H9 (cell line): ENCODE data around the gene GRIN2A. TPM values are rescaled to one million over a fixed set of nuclear protein-coding genes. Genes with fewer than 3 reads are reported as not detected.

Experiments used
- DNase-seq: peaks from one replicate; pipeline ENCODE4 v3.0.0-alpha.2; 2017
- H2AFZ ChIP-seq: one replicate; pipeline ENCODE4 v1.6.1; 2013; ENCODE audit warnings: mild to moderate bottlenecking, low read length, control low read depth, moderate library complexity
- H2AK5ac ChIP-seq: 2 replicates; pipeline ENCODE4 v1.6.1; 2013; ENCODE audit warnings: low read length, control low read depth, mixed read lengths; ENCODE audit not compliant: insufficient read length
- H2BK120ac ChIP-seq: one replicate; pipeline ENCODE4 v1.6.1; 2013; ENCODE audit warnings: low read depth, mild to moderate bottlenecking, low read length, control low read depth, inconsistent platforms; ENCODE audit not compliant: poor library complexity, severe bottlenecking
- H2BK12ac ChIP-seq: 2 replicates; pipeline ENCODE4 v1.6.1; 2013; ENCODE audit warnings: low read length, control low read depth, mixed read lengths, low read depth; ENCODE audit not compliant: insufficient read length
- H2BK15ac ChIP-seq: 2 replicates; pipeline ENCODE4 v1.6.1; 2013; ENCODE audit warnings: low read depth, low read length, control low read depth
- H2BK20ac ChIP-seq: one replicate; pipeline ENCODE4 v1.6.1; 2013; ENCODE audit warnings: low read depth, mild to moderate bottlenecking, low read length, control low read depth, inconsistent platforms; ENCODE audit not compliant: poor library complexity, severe bottlenecking
- H2BK5ac ChIP-seq: 2 replicates; pipeline ENCODE4 v1.6.1; 2013; ENCODE audit warnings: low read length, control low read depth, mixed read lengths; ENCODE audit not compliant: insufficient read length
- H3K14ac ChIP-seq: 2 replicates; pipeline ENCODE4 v1.6.1; 2013; ENCODE audit warnings: low read length, control low read depth; ENCODE audit not compliant: insufficient read depth
- H3K18ac ChIP-seq: 2 replicates; pipeline ENCODE4 v1.6.1; 2013; ENCODE audit warnings: low read depth, mild to moderate bottlenecking, mixed read lengths, low read length, control low read depth; ENCODE audit not compliant: insufficient read length
- H3K23ac ChIP-seq: 2 replicates; pipeline ENCODE4 v1.6.1; 2013; ENCODE audit warnings: low read length, control low read depth, mixed read lengths, low read depth; ENCODE audit not compliant: insufficient read length
- H3K23me2 ChIP-seq: 2 replicates; pipeline ENCODE4 v1.6.1; 2013; ENCODE audit warnings: low read depth, mild to moderate bottlenecking, mixed read lengths, low read length, control low read depth; ENCODE audit not compliant: insufficient read length, poor library complexity, severe bottlenecking
- H3K27ac ChIP-seq: 2 replicates; pipeline ENCODE4 v1.5.1; 2013; ENCODE audit warnings: low read length, control low read depth, mixed read lengths, low read depth; ENCODE audit not compliant: insufficient read length
- H3K27me3 ChIP-seq: 2 replicates; pipeline ENCODE4 v1.6.1; 2013; ENCODE audit warnings: low read length, control low read depth, inconsistent platforms; ENCODE audit not compliant: insufficient read depth
- H3K4ac ChIP-seq: 2 replicates; pipeline ENCODE4 v1.6.1; 2013; ENCODE audit warnings: low read depth, mild to moderate bottlenecking, control low read depth, inconsistent platforms, low read length, moderate library complexity
- H3K4me1 ChIP-seq: 2 replicates; pipeline ENCODE4 v1.6.1; 2013; ENCODE audit warnings: low read length, control low read depth, inconsistent platforms; ENCODE audit not compliant: insufficient read depth
- H3K4me2 ChIP-seq: 2 replicates; pipeline ENCODE4 v1.6.1; 2013; ENCODE audit warnings: low read length, control low read depth, mixed read lengths; ENCODE audit not compliant: insufficient read length, insufficient read depth
- H3K56ac ChIP-seq: 2 replicates; pipeline ENCODE4 v1.6.1; 2013; ENCODE audit warnings: low read depth, mild to moderate bottlenecking, mixed read lengths, low read length, control low read depth; ENCODE audit not compliant: insufficient read length
- H3K79me1 ChIP-seq: 2 replicates; pipeline ENCODE4 v1.6.1; 2013; ENCODE audit warnings: low read depth, mild to moderate bottlenecking, moderate library complexity, low read length, control low read depth, inconsistent platforms; ENCODE audit not compliant: insufficient read depth, poor library complexity, severe bottlenecking
- H3K79me2 ChIP-seq: 2 replicates; pipeline ENCODE4 v1.6.1; 2013; ENCODE audit warnings: low read length, control low read depth, inconsistent platforms; ENCODE audit not compliant: insufficient read depth
- H3K9ac ChIP-seq: 2 replicates; pipeline ENCODE4 v1.6.1; 2013; ENCODE audit warnings: low read length, control low read depth, mixed read lengths; ENCODE audit not compliant: insufficient read length; ENCODE audit errors: extremely low read depth
- H3K9me3 ChIP-seq: one replicate; pipeline ENCODE4 v1.6.1; 2013; ENCODE audit warnings: low read depth, low read length, inconsistent platforms; ENCODE audit not compliant: control insufficient read depth
- H3T11ph ChIP-seq: one replicate; pipeline ENCODE4 v1.6.1; 2013; ENCODE audit warnings: mild to moderate bottlenecking, low read length, control low read depth, inconsistent platforms
- H4K20me1 ChIP-seq: one replicate; pipeline ENCODE4 v1.6.1; 2013; ENCODE audit not compliant: control insufficient read depth, insufficient read length, insufficient read depth
- H4K5ac ChIP-seq: 2 replicates; pipeline ENCODE4 v1.6.1; 2013; ENCODE audit warnings: low read depth, mild to moderate bottlenecking, mixed read lengths, low read length, control low read depth; ENCODE audit not compliant: insufficient read length
- H4K8ac ChIP-seq: replicated peaks from 2 replicates; pipeline ENCODE4 v1.6.1; 2013; ENCODE audit warnings: low read length, control low read depth, mixed read lengths, low read depth; ENCODE audit not compliant: insufficient read length
- H4K91ac ChIP-seq: 2 replicates; pipeline ENCODE4 v1.6.1; 2013; ENCODE audit warnings: low read depth, mild to moderate bottlenecking, moderate library complexity, mixed read lengths, low read length, control low read depth; ENCODE audit not compliant: insufficient read length
- H3K27ac Mint-ChIP-seq, 3 experiments: 2 replicates in 2 of 3; 3 replicates in 1 of 3; pipeline ENCODE4 v1.8.0; 2020 to 2021; ENCODE audit warnings: mixed read lengths in 3 of 3, mild to moderate bottlenecking in 1 of 3, moderate library complexity in 1 of 3
- H3K27me3 Mint-ChIP-seq: 2 replicates; pipeline ENCODE4 v1.8.0; 2021; ENCODE audit warnings: low read depth, mild to moderate bottlenecking, moderate library complexity, mixed read lengths
- H3K36me3 Mint-ChIP-seq, 3 experiments: 2 replicates in 2 of 3; 3 replicates in 1 of 3; pipeline ENCODE4 v1.8.0; 2020 to 2021; ENCODE audit warnings: low read depth in 3 of 3, mixed read lengths in 3 of 3; ENCODE audit not compliant: insufficient read depth in 1 of 3
- H3K4me1 Mint-ChIP-seq, 2 experiments: 2 replicates each; pipeline ENCODE4 v1.8.0; 2020; ENCODE audit warnings: mixed read lengths in 2 of 2
- H3K4me3 Mint-ChIP-seq, 2 experiments: 2 replicates in 1 of 2; 3 replicates in 1 of 2; pipeline ENCODE4 v1.8.0; 2020 to 2021; ENCODE audit warnings: mild to moderate bottlenecking in 2 of 2, mixed read lengths in 2 of 2, moderate library complexity in 1 of 2
- H3K9me3 Mint-ChIP-seq, 2 experiments: 2 replicates in 1 of 2; 3 replicates in 1 of 2; pipeline ENCODE4 v1.8.0; 2020; ENCODE audit warnings: mild to moderate bottlenecking in 2 of 2, mixed read lengths in 2 of 2, moderate library complexity in 1 of 2
- CTCF ChIP-seq: fragments of 200-600 bp; sonication (generic); conservative IDR thresholded peaks from 3 replicates; pipeline ENCODE4 v1.8.0; 2021; ENCODE audit warnings: antibody characterized with exemption, mild to moderate bottlenecking
- WGBS: extraction: QIAGEN DNeasy Blood & Tissue Kit; methylation state at CpG from one replicate; pipeline ENCODE4 v1.1.7; 2013; ENCODE audit warnings: missing lambda C conversion rate, low lambda C conversion rate, mixed read lengths; ENCODE audit not compliant: insufficient read length; ENCODE audit errors: extremely low coverage; 5-methylcytosine and 5-hydroxymethylcytosine counted together
- total RNA-seq: library from RNA; stranded (reverse); gene quantifications from 2 replicates; pipeline ENCODE4 v1.2.1, GENCODE V29; 2021

The GRIN2A gene
- total RNA-seq, 1 experiment from 2014 or later: 1.5 TPM

- TF ChIP-seq CTCF: no peak
- no peaks in the 10 kb centered on the region for H3K4me1 ChIP-seq
- H3K27ac ChIP-seq: no peak overlapping the region
- Mint-ChIP-seq H3K9me3 (no peaks in the 10 kb centered on the region), H3K4me1 (peaks cover 4% of the 10 kb centered on the region in 2 experiments; a peak in 3 of 4 replicates), H3K27ac (no peak overlapping the region), H3K36me3 (no peaks in the 10 kb centered on the region), H3K27me3 (no peaks in the 10 kb centered on the region; the same call in 1 of the 2 replicates), H3K4me3 (no peak overlapping the region)
- no peak overlapping the region for H2BK12ac ChIP-seq
- no peak overlapping the region for H2AK5ac ChIP-seq
- no peak overlapping the region for H3T11ph ChIP-seq
- H3K4ac ChIP-seq: no peak overlapping the region
- no peak for DNase-seq
- H3K23me2 ChIP-seq: no peaks in the 10 kb centered on the region
- no peak overlapping the region for H2BK5ac ChIP-seq
- no peak overlapping the region for H3K9ac ChIP-seq
- H3K56ac ChIP-seq: no peak overlapping the region
- no peaks in the 10 kb centered on the region for H3K79me1 ChIP-seq
- H3K4me2 ChIP-seq: no peak overlapping the region
- H3K9me3 ChIP-seq: no peaks in the 10 kb centered on the region
- H2BK15ac ChIP-seq: no peak overlapping the region
- H4K8ac ChIP-seq: no peak overlapping the region
- H3K18ac ChIP-seq: no peak overlapping the region
- H4K20me1 ChIP-seq: no peaks in the 10 kb centered on the region
- H2AFZ ChIP-seq: no peak overlapping the region
- H2BK20ac ChIP-seq: no peak overlapping the region
- no CpG with 5 or more reads among the region's 5 CpGs for WGBS
- H3K79me2 ChIP-seq: no peaks in the 10 kb centered on the region
- no peak overlapping the region for H2BK120ac ChIP-seq
- H4K91ac ChIP-seq: no peak overlapping the region
- H3K23ac ChIP-seq: no peak overlapping the region
- no peaks in the 10 kb centered on the region for H3K27me3 ChIP-seq
- no peak overlapping the region for H3K14ac ChIP-seq
- H4K5ac ChIP-seq: no peak overlapping the region
Measured at GRCh38 chr16:9913604-9914326, 268.5 kb downstream of the GRIN2A start.
